ENCODE results near the gene F10. TPM values are rescaled to one million over a fixed set of nuclear protein-coding genes. Genes with fewer than 3 reads are reported as not detected.

F10 gene
- total RNA-seq, 1 experiment from 2014 or later, result not detected

- TF ChIP-seq EZH2 (IDR thresholded peaks at IDR 0.05; ENCODE audit: borderline replicate concordance, low read depth, low read length, poor library complexity, severe bottlenecking) (no peak), CTCF (conservative IDR thresholded peaks at IDR 0.05; ENCODE audit: low read depth, low read length) (no peak)
- intact Hi-C loops (cut with micrococcal nuclease; ENCODE audit: unreplicated experiment), result no loop called here
- POLR2A ChIA-PET (ENCODE audit: low non-redundant PET), result no interaction called here
- no peaks in the 10 kb centered on the region for H3K27me3 ChIP-seq (replicated peaks; ENCODE audit: insufficient read depth, low read depth, low read length, poor library complexity)
- no peaks in the 10 kb centered on the region for H3K9me3 ChIP-seq (ENCODE audit: low read depth, low read length, poor library complexity, severe bottlenecking)
- H3K36me3 ChIP-seq (ENCODE audit: insufficient read depth, low read length, poor library complexity, severe bottlenecking), result no peaks in the 10 kb centered on the region
- H3K4me1 ChIP-seq (ENCODE audit: insufficient read depth, low read length, poor library complexity, severe bottlenecking), result no peaks in the 10 kb centered on the region
- H3K4me3 ChIP-seq (ENCODE audit: low read depth, low read length, poor library complexity, severe bottlenecking), result no peak overlapping the region
- BruUV-seq (replicated peaks), result no TSS peak
- DNase-seq (ENCODE audit: low spot score), result no peak
- H3K27ac ChIP-seq (ENCODE audit: low read depth, low read length, poor library complexity, severe bottlenecking), result no peak overlapping the region
- CTCF ChIA-PET, result no interaction called here
Observed at GRCh38 chr13:113094410-113094800, 28.2 kb upstream of the F10 start.

- no TSS peak for BruUV-seq (replicated peaks)
- TF ChIP-seq EZH2 (IDR thresholded peaks at IDR 0.05; ENCODE audit: borderline replicate concordance, low read depth, low read length, poor library complexity, severe bottlenecking), result no peak
- TF ChIP-seq CTCF (conservative IDR thresholded peaks at IDR 0.05; ENCODE audit: low read depth, low read length), result no peak
- ChIA-PET CTCF (interaction anchor here (0.5 kb wide), 1 partner anchor 57 kb away, joined by 5 read pairs; no protein-coding TSS in a partner anchor), POLR2A (ENCODE audit: low non-redundant PET) (no interaction called here)
- Histone ChIP-seq H3K27me3 (replicated peaks; ENCODE audit: insufficient read depth, low read depth, low read length, poor library complexity) (peaks cover 4% of the 10 kb centered on the region), H3K9me3 (ENCODE audit: low read depth, low read length, poor library complexity, severe bottlenecking) (no peaks in the 10 kb centered on the region), H3K36me3 (ENCODE audit: insufficient read depth, low read length, poor library complexity, severe bottlenecking) (no peaks in the 10 kb centered on the region), H3K4me1 (ENCODE audit: insufficient read depth, low read length, poor library complexity, severe bottlenecking) (no peaks in the 10 kb centered on the region), H3K27ac (ENCODE audit: low read depth, low read length, poor library complexity, severe bottlenecking) (no peak overlapping the region), H3K4me3 (ENCODE audit: low read depth, low read length, poor library complexity, severe bottlenecking) (no peak overlapping the region)
- intact Hi-C loops (cut with micrococcal nuclease; ENCODE audit: unreplicated experiment), result no loop called here
- no peak for DNase-seq (ENCODE audit: low spot score)
Observed at GRCh38 chr13:113095146-113096051, 27.2 kb upstream of the F10 start.

- ChIA-PET CTCF (no interaction called here), POLR2A (ENCODE audit: low non-redundant PET) (no interaction called here)
- Histone ChIP-seq H3K4me1 (ENCODE audit: insufficient read depth, low read length, poor library complexity, severe bottlenecking) (no peaks in the 10 kb centered on the region), H3K36me3 (ENCODE audit: insufficient read depth, low read length, poor library complexity, severe bottlenecking) (no peaks in the 10 kb centered on the region), H3K9me3 (ENCODE audit: low read depth, low read length, poor library complexity, severe bottlenecking) (no peaks in the 10 kb centered on the region), H3K27me3 (replicated peaks; ENCODE audit: insufficient read depth, low read depth, low read length, poor library complexity) (peaks cover 4% of the 10 kb centered on the region), H3K4me3 (ENCODE audit: low read depth, low read length, poor library complexity, severe bottlenecking) (no peak overlapping the region), H3K27ac (ENCODE audit: low read depth, low read length, poor library complexity, severe bottlenecking) (no peak overlapping the region)
- no peak for DNase-seq (ENCODE audit: low spot score)
- TF ChIP-seq CTCF (conservative IDR thresholded peaks at IDR 0.05; ENCODE audit: low read depth, low read length), result no peak
- TF ChIP-seq EZH2 (IDR thresholded peaks at IDR 0.05; ENCODE audit: borderline replicate concordance, low read depth, low read length, poor library complexity, severe bottlenecking), result no peak
- intact Hi-C loops (cut with micrococcal nuclease; ENCODE audit: unreplicated experiment), result no loop called here
- no TSS peak for BruUV-seq (replicated peaks)
Observed at GRCh38 chr13:113096052-113096744, 26.4 kb upstream of the F10 start.

Data from A673 (cell line).